SIG-M5 (cell line): ENCODE measurements around the gene PSKH1.
"Not testable (repeated sequence)": the region's sequence is repeated elsewhere in the genome, so short reads cannot be mapped to it uniquely, and the experiment has no call there.

Experiments used
- DNase-seq: peaks from one replicate; lab custom pipeline; 2025; lab: John Stamatoyannopoulos, UW

PSKH1 gene

GRCh38 chr16:67963292-67963661 lies 70.2 kb downstream of the PSKH1 start:
- DNase-seq: no peak

- no peak for DNase-seq
Measured at GRCh38 chr16:67963662-67964321, 70.7 kb downstream of the PSKH1 start.

GRCh38 chr16:67964477-67965131 lies 71.5 kb downstream of the PSKH1 start:
- no peak for DNase-seq

DNA sequence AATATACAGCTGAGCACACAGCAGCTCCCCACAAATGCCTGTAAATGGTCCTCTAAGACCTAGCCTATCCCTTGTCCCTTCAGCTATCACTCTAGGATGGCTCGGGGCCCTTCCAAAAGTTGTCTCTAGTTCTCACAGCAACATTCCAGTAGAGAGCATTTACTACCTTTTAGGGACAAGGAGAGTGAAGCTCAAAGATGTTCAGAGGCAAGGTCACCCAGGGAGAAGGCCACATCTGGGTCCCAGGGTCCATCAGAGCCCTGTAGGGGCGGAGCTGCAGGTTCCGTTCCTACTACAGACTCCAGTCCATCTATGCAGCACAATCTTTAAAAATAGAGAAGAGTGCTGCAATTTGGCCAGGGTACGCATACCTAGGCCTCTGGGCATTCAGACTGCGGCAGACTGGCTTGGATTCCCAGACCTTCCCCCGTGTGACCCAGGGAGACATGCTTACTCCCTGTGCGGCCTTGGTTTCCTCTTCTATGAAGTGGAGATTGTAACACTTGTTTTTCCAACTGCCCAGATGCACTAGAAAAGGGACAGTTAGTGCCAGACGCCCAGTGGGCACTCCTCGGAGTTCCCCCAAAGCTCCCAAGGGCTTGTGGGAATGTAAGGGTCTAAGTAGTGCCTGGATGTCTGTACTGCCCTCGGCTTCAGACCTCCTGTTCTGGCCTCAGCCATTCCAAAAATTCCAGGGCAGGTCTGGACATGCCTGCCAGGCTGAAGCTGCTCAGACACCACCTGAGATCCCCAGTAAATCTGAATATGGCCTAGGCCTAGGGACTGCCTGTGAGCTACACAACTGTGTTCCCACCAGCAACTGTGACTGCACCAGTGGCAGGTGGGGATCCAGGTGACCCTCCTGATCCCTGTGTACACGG lies 72.9 kb downstream of the PSKH1 start:
- no peak for DNase-seq

GRCh38 chr16:67966549-67967182 lies 73.6 kb downstream of the PSKH1 start:
- DNase-seq: no peak

DNA sequence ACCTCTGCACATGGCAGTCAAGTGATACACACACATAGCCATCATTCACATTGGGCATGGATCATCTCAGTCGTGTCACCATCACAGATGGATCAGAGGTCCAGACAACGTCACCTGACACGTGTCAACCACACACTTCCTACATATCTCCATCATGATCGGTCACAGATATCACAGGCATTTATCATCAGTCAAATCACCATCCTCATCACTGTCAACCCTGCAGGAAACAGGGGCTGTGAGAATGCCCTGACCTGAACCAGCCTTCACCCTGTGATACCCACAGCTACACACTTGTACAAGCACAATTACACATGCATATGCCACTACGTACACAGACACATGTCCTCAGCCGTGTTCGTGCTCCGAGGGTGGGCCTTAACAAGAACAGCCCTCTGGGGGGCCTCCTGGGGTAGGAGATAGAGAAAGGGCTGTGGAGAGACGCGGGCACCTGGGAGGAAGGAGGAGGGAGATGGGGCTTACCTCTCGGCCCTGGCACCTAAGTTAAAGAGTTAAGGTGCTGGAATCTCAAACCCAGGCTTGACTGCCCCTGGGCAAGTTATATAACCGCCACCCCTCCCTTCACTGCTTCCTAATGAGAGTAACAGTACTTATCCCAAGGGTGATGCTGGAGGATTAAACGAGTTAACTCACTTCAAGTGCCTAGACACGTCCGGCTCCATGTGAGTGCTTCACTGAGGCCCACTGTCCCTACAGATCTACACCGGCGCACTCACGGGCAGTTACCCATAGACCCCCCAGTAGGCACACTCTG lies 74.3 kb downstream of the PSKH1 start:
- no peak for DNase-seq

- DNase-seq: no peak
Measured at GRCh38 chr16:67967958-67968399, 74.9 kb downstream of the PSKH1 start.

DNA sequence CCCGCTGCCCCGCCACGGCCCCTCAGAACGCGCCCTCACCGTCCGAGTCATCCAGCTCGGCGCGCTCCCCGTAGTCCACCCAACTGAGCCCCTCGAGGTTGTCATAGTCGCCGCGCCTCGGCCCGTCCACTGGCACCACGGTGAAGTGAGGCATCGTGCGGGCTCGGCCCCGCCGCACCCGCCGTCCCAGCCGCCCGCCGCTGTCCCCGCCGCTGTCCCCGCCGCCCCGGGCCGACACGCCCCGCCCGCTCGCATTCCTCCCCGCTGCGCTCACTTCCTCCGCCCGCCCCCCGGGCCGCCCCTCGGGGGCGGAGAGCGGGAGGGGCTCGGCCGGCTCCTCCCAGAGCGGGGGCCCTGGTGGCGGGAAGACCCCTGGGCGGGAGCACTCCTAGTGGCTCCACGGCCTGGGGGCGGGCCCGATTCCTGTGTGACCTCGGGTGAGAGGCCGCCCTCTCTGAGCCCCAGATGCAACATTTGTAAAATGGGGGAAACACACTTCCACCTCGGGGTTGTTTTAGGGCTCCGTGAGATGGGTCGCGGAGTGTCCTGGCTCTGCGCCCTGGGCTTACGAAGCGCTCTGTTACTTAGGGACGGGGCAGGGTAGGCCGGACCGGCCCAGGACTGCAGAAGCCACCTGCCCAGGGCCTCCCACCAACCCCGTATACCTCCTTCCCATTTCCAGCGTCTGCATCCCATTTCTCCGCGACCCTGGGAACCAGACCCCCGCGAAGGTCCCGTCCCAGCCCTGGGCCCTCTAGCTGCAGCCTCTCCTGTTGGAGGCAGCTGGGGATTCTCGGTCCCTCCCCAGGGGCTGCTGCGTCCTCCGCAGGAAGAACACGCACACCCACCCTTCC lies 75.6 kb downstream of the PSKH1 start, which contains the start of gene SLC12A4:
SLC12A4 (minus strand) TSS at position 238 of the 854 bp plus-strand sequence; CDS start at position 154, 84 bp downstream.
- DNase-seq: no peak

- DNase-seq: no peak
Measured at GRCh38 chr16:67969254-67970039, 76.4 kb downstream of the PSKH1 start.

GRCh38 chr16:67971111-67971510 lies 78.1 kb downstream of the PSKH1 start:
- no peak for DNase-seq

- DNase-seq: not testable (repeated sequence)
Measured at GRCh38 chr16:67972285-67972684, 79.2 kb downstream of the PSKH1 start.

- DNase-seq: no peak
Measured at GRCh38 chr16:67975321-67976105, 82.5 kb downstream of the PSKH1 start.

DNA sequence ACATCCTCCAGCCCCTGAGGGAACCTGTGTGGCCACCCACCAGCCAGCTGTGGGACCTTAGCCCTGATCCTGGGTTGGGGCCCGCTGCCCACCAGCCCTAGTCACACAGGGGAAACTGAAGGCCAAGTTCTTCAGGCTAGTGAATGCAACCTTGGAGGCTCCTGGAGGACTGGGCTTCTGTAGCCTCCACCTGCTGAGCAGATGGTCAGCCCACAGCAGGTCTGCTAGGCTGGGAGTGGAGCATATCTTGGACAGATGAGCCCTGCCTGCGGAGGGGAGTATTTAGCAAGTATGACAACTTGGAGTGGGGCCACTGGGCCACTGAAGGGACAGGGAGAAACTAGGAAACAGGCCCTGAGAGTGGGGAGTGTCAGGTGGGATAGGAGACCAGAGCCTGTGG lies 83.2 kb downstream of the PSKH1 start:
- no peak for DNase-seq

DNA sequence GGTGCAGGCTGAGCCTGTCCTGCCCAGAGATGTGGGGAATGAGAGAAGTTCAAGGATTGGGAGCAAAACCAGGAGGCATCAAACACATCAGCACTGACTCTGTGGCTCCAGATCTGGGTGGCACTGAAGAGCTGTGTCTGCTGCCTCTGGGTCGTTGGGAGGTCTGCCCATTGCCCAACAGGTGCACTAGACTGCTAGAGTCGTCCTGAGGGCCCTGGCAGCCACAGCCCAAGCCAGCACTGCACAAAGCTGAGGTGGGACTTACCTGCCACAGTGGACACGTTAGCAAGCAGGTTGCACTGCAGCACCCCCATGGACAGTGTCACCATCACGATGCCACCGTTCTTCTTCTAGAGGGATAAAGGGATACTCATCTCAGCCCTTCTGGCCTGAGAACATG lies 84.0 kb downstream of the PSKH1 start:
- no peak for DNase-seq

GRCh38 chr16:67977469-67978227 lies 84.6 kb downstream of the PSKH1 start:
- no peak for DNase-seq
